H9 (cell line): ENCODE measurements around the gene CST4. TPM values are rescaled to one million over a fixed set of nuclear protein-coding genes. Genes with fewer than 3 reads are reported as not detected.

Experiments used
- DNase-seq: peaks from one replicate; pipeline ENCODE4 v3.0.0-alpha.2; 2017
- H2AFZ ChIP-seq: one replicate; pipeline ENCODE4 v1.6.1; 2013; ENCODE audit warnings: mild to moderate bottlenecking, low read length, control low read depth, moderate library complexity
- H2AK5ac ChIP-seq: 2 replicates; pipeline ENCODE4 v1.6.1; 2013; ENCODE audit warnings: low read length, control low read depth, mixed read lengths; ENCODE audit not compliant: insufficient read length
- H2BK120ac ChIP-seq: one replicate; pipeline ENCODE4 v1.6.1; 2013; ENCODE audit warnings: low read depth, mild to moderate bottlenecking, low read length, control low read depth, inconsistent platforms; ENCODE audit not compliant: poor library complexity, severe bottlenecking
- H2BK12ac ChIP-seq: 2 replicates; pipeline ENCODE4 v1.6.1; 2013; ENCODE audit warnings: low read length, control low read depth, mixed read lengths, low read depth; ENCODE audit not compliant: insufficient read length
- H2BK15ac ChIP-seq: 2 replicates; pipeline ENCODE4 v1.6.1; 2013; ENCODE audit warnings: low read depth, low read length, control low read depth
- H2BK20ac ChIP-seq: one replicate; pipeline ENCODE4 v1.6.1; 2013; ENCODE audit warnings: low read depth, mild to moderate bottlenecking, low read length, control low read depth, inconsistent platforms; ENCODE audit not compliant: poor library complexity, severe bottlenecking
- H2BK5ac ChIP-seq: 2 replicates; pipeline ENCODE4 v1.6.1; 2013; ENCODE audit warnings: low read length, control low read depth, mixed read lengths; ENCODE audit not compliant: insufficient read length
- H3K14ac ChIP-seq: 2 replicates; pipeline ENCODE4 v1.6.1; 2013; ENCODE audit warnings: low read length, control low read depth; ENCODE audit not compliant: insufficient read depth
- H3K18ac ChIP-seq: 2 replicates; pipeline ENCODE4 v1.6.1; 2013; ENCODE audit warnings: low read depth, mild to moderate bottlenecking, mixed read lengths, low read length, control low read depth; ENCODE audit not compliant: insufficient read length
- H3K23ac ChIP-seq: 2 replicates; pipeline ENCODE4 v1.6.1; 2013; ENCODE audit warnings: low read length, control low read depth, mixed read lengths, low read depth; ENCODE audit not compliant: insufficient read length
- H3K23me2 ChIP-seq: 2 replicates; pipeline ENCODE4 v1.6.1; 2013; ENCODE audit warnings: low read depth, mild to moderate bottlenecking, mixed read lengths, low read length, control low read depth; ENCODE audit not compliant: insufficient read length, poor library complexity, severe bottlenecking
- H3K27ac ChIP-seq: 2 replicates; pipeline ENCODE4 v1.5.1; 2013; ENCODE audit warnings: low read length, control low read depth, mixed read lengths, low read depth; ENCODE audit not compliant: insufficient read length
- H3K27me3 ChIP-seq: 2 replicates; pipeline ENCODE4 v1.6.1; 2013; ENCODE audit warnings: low read length, control low read depth, inconsistent platforms; ENCODE audit not compliant: insufficient read depth
- H3K4ac ChIP-seq: 2 replicates; pipeline ENCODE4 v1.6.1; 2013; ENCODE audit warnings: low read depth, mild to moderate bottlenecking, control low read depth, inconsistent platforms, low read length, moderate library complexity
- H3K4me1 ChIP-seq: 2 replicates; pipeline ENCODE4 v1.6.1; 2013; ENCODE audit warnings: low read length, control low read depth, inconsistent platforms; ENCODE audit not compliant: insufficient read depth
- H3K4me2 ChIP-seq: 2 replicates; pipeline ENCODE4 v1.6.1; 2013; ENCODE audit warnings: low read length, control low read depth, mixed read lengths; ENCODE audit not compliant: insufficient read length, insufficient read depth
- H3K56ac ChIP-seq: 2 replicates; pipeline ENCODE4 v1.6.1; 2013; ENCODE audit warnings: low read depth, mild to moderate bottlenecking, mixed read lengths, low read length, control low read depth; ENCODE audit not compliant: insufficient read length
- H3K79me1 ChIP-seq: 2 replicates; pipeline ENCODE4 v1.6.1; 2013; ENCODE audit warnings: low read depth, mild to moderate bottlenecking, moderate library complexity, low read length, control low read depth, inconsistent platforms; ENCODE audit not compliant: insufficient read depth, poor library complexity, severe bottlenecking
- H3K79me2 ChIP-seq: 2 replicates; pipeline ENCODE4 v1.6.1; 2013; ENCODE audit warnings: low read length, control low read depth, inconsistent platforms; ENCODE audit not compliant: insufficient read depth
- H3K9ac ChIP-seq: 2 replicates; pipeline ENCODE4 v1.6.1; 2013; ENCODE audit warnings: low read length, control low read depth, mixed read lengths; ENCODE audit not compliant: insufficient read length; ENCODE audit errors: extremely low read depth
- H3K9me3 ChIP-seq: one replicate; pipeline ENCODE4 v1.6.1; 2013; ENCODE audit warnings: low read depth, low read length, inconsistent platforms; ENCODE audit not compliant: control insufficient read depth
- H3T11ph ChIP-seq: one replicate; pipeline ENCODE4 v1.6.1; 2013; ENCODE audit warnings: mild to moderate bottlenecking, low read length, control low read depth, inconsistent platforms
- H4K20me1 ChIP-seq: one replicate; pipeline ENCODE4 v1.6.1; 2013; ENCODE audit not compliant: control insufficient read depth, insufficient read length, insufficient read depth
- H4K5ac ChIP-seq: 2 replicates; pipeline ENCODE4 v1.6.1; 2013; ENCODE audit warnings: low read depth, mild to moderate bottlenecking, mixed read lengths, low read length, control low read depth; ENCODE audit not compliant: insufficient read length
- H4K8ac ChIP-seq: replicated peaks from 2 replicates; pipeline ENCODE4 v1.6.1; 2013; ENCODE audit warnings: low read length, control low read depth, mixed read lengths, low read depth; ENCODE audit not compliant: insufficient read length
- H4K91ac ChIP-seq: 2 replicates; pipeline ENCODE4 v1.6.1; 2013; ENCODE audit warnings: low read depth, mild to moderate bottlenecking, moderate library complexity, mixed read lengths, low read length, control low read depth; ENCODE audit not compliant: insufficient read length
- H3K27ac Mint-ChIP-seq, 3 experiments: 2 replicates in 2 of 3; 3 replicates in 1 of 3; pipeline ENCODE4 v1.8.0; 2020 to 2021; ENCODE audit warnings: mixed read lengths in 3 of 3, mild to moderate bottlenecking in 1 of 3, moderate library complexity in 1 of 3
- H3K27me3 Mint-ChIP-seq: 2 replicates; pipeline ENCODE4 v1.8.0; 2021; ENCODE audit warnings: low read depth, mild to moderate bottlenecking, moderate library complexity, mixed read lengths
- H3K36me3 Mint-ChIP-seq, 3 experiments: 2 replicates in 2 of 3; 3 replicates in 1 of 3; pipeline ENCODE4 v1.8.0; 2020 to 2021; ENCODE audit warnings: low read depth in 3 of 3, mixed read lengths in 3 of 3; ENCODE audit not compliant: insufficient read depth in 1 of 3
- H3K4me1 Mint-ChIP-seq, 2 experiments: 2 replicates each; pipeline ENCODE4 v1.8.0; 2020; ENCODE audit warnings: mixed read lengths in 2 of 2
- H3K4me3 Mint-ChIP-seq, 2 experiments: 2 replicates in 1 of 2; 3 replicates in 1 of 2; pipeline ENCODE4 v1.8.0; 2020 to 2021; ENCODE audit warnings: mild to moderate bottlenecking in 2 of 2, mixed read lengths in 2 of 2, moderate library complexity in 1 of 2
- H3K9me3 Mint-ChIP-seq, 2 experiments: 2 replicates in 1 of 2; 3 replicates in 1 of 2; pipeline ENCODE4 v1.8.0; 2020; ENCODE audit warnings: mild to moderate bottlenecking in 2 of 2, mixed read lengths in 2 of 2, moderate library complexity in 1 of 2
- WGBS: extraction: QIAGEN DNeasy Blood & Tissue Kit; methylation state at CpG from one replicate; pipeline ENCODE4 v1.1.7; 2013; ENCODE audit warnings: missing lambda C conversion rate, low lambda C conversion rate, mixed read lengths; ENCODE audit not compliant: insufficient read length; ENCODE audit errors: extremely low coverage; 5-methylcytosine and 5-hydroxymethylcytosine counted together
- total RNA-seq: library from RNA; stranded (reverse); gene quantifications from 2 replicates; pipeline ENCODE4 v1.2.1, GENCODE V29; 2021
- TF ChIP-seq, protein P1 (sequence below): fragments of 200-600 bp; sonication (generic); conservative IDR thresholded peaks from 3 replicates; pipeline ENCODE4 v1.8.0; 2021; ENCODE audit warnings: antibody characterized with exemption, mild to moderate bottlenecking

Gene CST4
- total RNA-seq, 1 experiment from 2014 or later, result not detected

- H3K79me1 ChIP-seq, result no peaks in the 10 kb centered on the region
- no peaks in the 10 kb centered on the region for H4K20me1 ChIP-seq
- H2BK120ac ChIP-seq, result no peak overlapping the region
- no peak overlapping the region for H4K91ac ChIP-seq
- no peak overlapping the region for H2BK15ac ChIP-seq
- H3K27me3 ChIP-seq, result no peaks in the 10 kb centered on the region
- H4K5ac ChIP-seq, result no peak overlapping the region
- H3K56ac ChIP-seq, result no peak overlapping the region
- no peaks in the 10 kb centered on the region for H3K36me3 Mint-ChIP-seq
- no peak overlapping the region for H3K23ac ChIP-seq
- no peak overlapping the region for H3K27ac Mint-ChIP-seq
- no peak overlapping the region for H4K8ac ChIP-seq
- H3K4me3 Mint-ChIP-seq, result no peak overlapping the region
- no peak overlapping the region for H3K4ac ChIP-seq
- no peaks in the 10 kb centered on the region for H3K9me3 Mint-ChIP-seq
- no peak for DNase-seq
- H3K23me2 ChIP-seq, result no peaks in the 10 kb centered on the region
- no peak overlapping the region for H3T11ph ChIP-seq
- peaks cover 1% of the 10 kb centered on the region for H3K27me3 Mint-ChIP-seq
- H3K4me2 ChIP-seq, result no peak overlapping the region
- H3K9me3 ChIP-seq, result no peaks in the 10 kb centered on the region
- H2AK5ac ChIP-seq, result no peak overlapping the region
- H3K9ac ChIP-seq, result no peak overlapping the region
- H3K4me1 ChIP-seq, result no peaks in the 10 kb centered on the region
- no peaks in the 10 kb centered on the region for H3K79me2 ChIP-seq
- no peak overlapping the region for H2BK5ac ChIP-seq
- no peak overlapping the region; the same call in 1 of the 2 replicates for H3K14ac ChIP-seq
- H3K27ac ChIP-seq, result no peak overlapping the region
- H2BK12ac ChIP-seq, result no peak overlapping the region
- no peak overlapping the region for H2AFZ ChIP-seq
- no peak overlapping the region for H3K18ac ChIP-seq
- no CpG with 5 or more reads among the region's 10 CpGs for WGBS
- H2BK20ac ChIP-seq, result no peak overlapping the region
- TF ChIP-seq, protein P1, sequence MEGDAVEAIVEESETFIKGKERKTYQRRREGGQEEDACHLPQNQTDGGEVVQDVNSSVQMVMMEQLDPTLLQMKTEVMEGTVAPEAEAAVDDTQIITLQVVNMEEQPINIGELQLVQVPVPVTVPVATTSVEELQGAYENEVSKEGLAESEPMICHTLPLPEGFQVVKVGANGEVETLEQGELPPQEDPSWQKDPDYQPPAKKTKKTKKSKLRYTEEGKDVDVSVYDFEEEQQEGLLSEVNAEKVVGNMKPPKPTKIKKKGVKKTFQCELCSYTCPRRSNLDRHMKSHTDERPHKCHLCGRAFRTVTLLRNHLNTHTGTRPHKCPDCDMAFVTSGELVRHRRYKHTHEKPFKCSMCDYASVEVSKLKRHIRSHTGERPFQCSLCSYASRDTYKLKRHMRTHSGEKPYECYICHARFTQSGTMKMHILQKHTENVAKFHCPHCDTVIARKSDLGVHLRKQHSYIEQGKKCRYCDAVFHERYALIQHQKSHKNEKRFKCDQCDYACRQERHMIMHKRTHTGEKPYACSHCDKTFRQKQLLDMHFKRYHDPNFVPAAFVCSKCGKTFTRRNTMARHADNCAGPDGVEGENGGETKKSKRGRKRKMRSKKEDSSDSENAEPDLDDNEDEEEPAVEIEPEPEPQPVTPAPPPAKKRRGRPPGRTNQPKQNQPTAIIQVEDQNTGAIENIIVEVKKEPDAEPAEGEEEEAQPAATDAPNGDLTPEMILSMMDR, result no peak
- peaks cover 0 to 16% of the 10 kb centered on the region in 2 experiments; a peak in 3 of 4 replicates for H3K4me1 Mint-ChIP-seq
Measured at GRCh38 chr20:23656372-23656771, 32.5 kb downstream of the CST4 start.
